Embryonic facial prominence (tissue), 1 donor: ENCODE results near the gene DNAH9.

Experiments
- DNase-seq: peaks from one replicate; pipeline ENCODE4 v3.0.0-alpha.2; 2016; ENCODE audit errors: extremely low spot score

Gene DNAH9

GRCh38 chr17:11598274-11599221, at the start of gene DNAH9:
Gene DNAH9, plus strand, starts transcription at chr17:11598470. Its CDS starts 29 bp downstream, at chr17:11598499.
- peak; percentile 92 for DNase-seq

GRCh38 chr17:11550431-11550830, 47.8 kb upstream of the DNAH9 start:
- DNase-seq, result no peak

- DNase-seq, result no peak
These were observed 46.8 kb upstream of the DNAH9 start for GRCh38 chr17:11551442-11551841.

GRCh38 chr17:11553135-11553534, 45.1 kb upstream of the DNAH9 start:
- DNase-seq, result no peak

GRCh38 chr17:11554042-11554441, 44.2 kb upstream of the DNAH9 start:
- no peak for DNase-seq

- no peak for DNase-seq
These were observed 43.7 kb upstream of the DNAH9 start for GRCh38 chr17:11554542-11554941.

- no peak for DNase-seq
These were observed 42.7 kb upstream of the DNAH9 start for GRCh38 chr17:11555530-11555929.

- no peak for DNase-seq
These were observed 40.4 kb upstream of the DNAH9 start for GRCh38 chr17:11557727-11558452.

- DNase-seq, result no peak
These were observed 39.5 kb upstream of the DNAH9 start for GRCh38 chr17:11558681-11559234.

- DNase-seq, result no peak
These were observed 38.7 kb upstream of the DNAH9 start for GRCh38 chr17:11559601-11560000.

GRCh38 chr17:11561281-11561680, 37.0 kb upstream of the DNAH9 start:
- DNase-seq, result no peak

- DNase-seq, result no peak
These were observed 36.6 kb upstream of the DNAH9 start for GRCh38 chr17:11561702-11562101.

GRCh38 chr17:11564589-11565380, 33.5 kb upstream of the DNAH9 start:
- peak; percentile 78 for DNase-seq

GRCh38 chr17:11565591-11565990, 32.7 kb upstream of the DNAH9 start:
- DNase-seq, result no peak

GRCh38 chr17:11578998-11579397, 19.3 kb upstream of the DNAH9 start:
- DNase-seq, result no peak

- DNase-seq, result no peak
These were observed 17.6 kb upstream of the DNAH9 start for GRCh38 chr17:11580677-11581076.

- no peak for DNase-seq
These were observed 16.1 kb upstream of the DNAH9 start for GRCh38 chr17:11582217-11582616.

GRCh38 chr17:11583306-11583992, 14.8 kb upstream of the DNAH9 start:
- DNase-seq, result no peak

- DNase-seq, result no peak
These were observed 8.6 kb upstream of the DNAH9 start for GRCh38 chr17:11589716-11590115.

GRCh38 chr17:11601661-11602060, 3.4 kb downstream of the DNAH9 start:
- no peak for DNase-seq

- DNase-seq, result no peak
These were observed 10.1 kb downstream of the DNAH9 start for GRCh38 chr17:11608396-11608795.
